PFSK-1 (cell line): ENCODE results near the gene SRPK3.

Experiments
- POLR2AphosphoS5 ChIP-seq: IDR thresholded peaks from 2 replicates; pipeline ENCODE4 v1.6.1; 2012; ENCODE audit warnings: low read depth, mild to moderate bottlenecking, control low read depth, low read length, moderate library complexity
- SIN3A ChIP-seq: IDR thresholded peaks from 2 replicates; pipeline ENCODE4 v1.6.1; 2012; ENCODE audit warnings: mild to moderate bottlenecking, low read length, moderate library complexity, borderline replicate concordance; ENCODE audit not compliant: insufficient read depth
- TAF1 ChIP-seq: IDR thresholded peaks from 2 replicates; pipeline ENCODE4 v1.6.1; 2012; ENCODE audit warnings: low read length, control low read depth, borderline replicate concordance; ENCODE audit not compliant: insufficient read depth
- TF ChIP-seq, protein P1 (sequence below), 2 experiments: IDR thresholded peaks; 2 replicates each; pipeline versions ENCODE4 v1.6.1 to v1.8.0; 2011 to 2012; ENCODE audit warnings: low read depth in 2 of 2, low read length in 2 of 2, control low read depth in 1 of 2, inconsistent platforms in 1 of 2, mild to moderate bottlenecking in 1 of 2, moderate library complexity in 1 of 2; ENCODE audit not compliant: insufficient read depth in 1 of 2

DNA sequence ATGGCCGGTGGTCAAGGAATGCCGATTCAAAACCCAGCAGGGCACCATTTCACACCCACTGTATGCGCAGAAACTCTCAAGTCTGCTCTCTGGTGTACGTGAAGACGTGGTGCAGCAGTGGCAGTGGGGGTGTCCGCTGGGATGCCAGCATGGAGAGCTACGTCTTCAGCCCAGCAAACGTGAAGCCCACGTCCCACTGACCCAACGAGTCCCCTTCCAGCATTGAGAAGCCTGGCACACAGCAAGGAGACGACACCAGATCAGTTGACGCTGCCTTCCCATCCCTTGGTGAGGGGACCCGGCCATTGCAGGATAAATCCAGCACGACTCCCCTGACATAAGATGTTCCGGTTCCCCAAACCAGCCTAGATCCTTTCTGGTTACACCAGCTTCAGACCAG, 19.0 kb upstream of the SRPK3 start:
- TF ChIP-seq POLR2AphosphoS5: no peak
- TF ChIP-seq SIN3A: no peak
- TF ChIP-seq TAF1: no peak
- TF ChIP-seq, protein P1, sequence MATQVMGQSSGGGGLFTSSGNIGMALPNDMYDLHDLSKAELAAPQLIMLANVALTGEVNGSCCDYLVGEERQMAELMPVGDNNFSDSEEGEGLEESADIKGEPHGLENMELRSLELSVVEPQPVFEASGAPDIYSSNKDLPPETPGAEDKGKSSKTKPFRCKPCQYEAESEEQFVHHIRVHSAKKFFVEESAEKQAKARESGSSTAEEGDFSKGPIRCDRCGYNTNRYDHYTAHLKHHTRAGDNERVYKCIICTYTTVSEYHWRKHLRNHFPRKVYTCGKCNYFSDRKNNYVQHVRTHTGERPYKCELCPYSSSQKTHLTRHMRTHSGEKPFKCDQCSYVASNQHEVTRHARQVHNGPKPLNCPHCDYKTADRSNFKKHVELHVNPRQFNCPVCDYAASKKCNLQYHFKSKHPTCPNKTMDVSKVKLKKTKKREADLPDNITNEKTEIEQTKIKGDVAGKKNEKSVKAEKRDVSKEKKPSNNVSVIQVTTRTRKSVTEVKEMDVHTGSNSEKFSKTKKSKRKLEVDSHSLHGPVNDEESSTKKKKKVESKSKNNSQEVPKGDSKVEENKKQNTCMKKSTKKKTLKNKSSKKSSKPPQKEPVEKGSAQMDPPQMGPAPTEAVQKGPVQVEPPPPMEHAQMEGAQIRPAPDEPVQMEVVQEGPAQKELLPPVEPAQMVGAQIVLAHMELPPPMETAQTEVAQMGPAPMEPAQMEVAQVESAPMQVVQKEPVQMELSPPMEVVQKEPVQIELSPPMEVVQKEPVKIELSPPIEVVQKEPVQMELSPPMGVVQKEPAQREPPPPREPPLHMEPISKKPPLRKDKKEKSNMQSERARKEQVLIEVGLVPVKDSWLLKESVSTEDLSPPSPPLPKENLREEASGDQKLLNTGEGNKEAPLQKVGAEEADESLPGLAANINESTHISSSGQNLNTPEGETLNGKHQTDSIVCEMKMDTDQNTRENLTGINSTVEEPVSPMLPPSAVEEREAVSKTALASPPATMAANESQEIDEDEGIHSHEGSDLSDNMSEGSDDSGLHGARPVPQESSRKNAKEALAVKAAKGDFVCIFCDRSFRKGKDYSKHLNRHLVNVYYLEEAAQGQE (IDR thresholded peaks at IDR 0.05; ENCODE audit: insufficient read depth in 1 of 2, low read depth in 2 of 2, low read length in 2 of 2): no peak
